ENCODE measurements around the gene NDOR1.
A peak's percentile ranks its signal among the peaks of the same experiment; 100 is the strongest.

Gene NDOR1

GRCh38 chr9:137201205-137201868 is 4.2 kb upstream of the NDOR1 start:
- peak overlapping the region; percentile 69 for H3K4me2 ChIP-seq (ENCODE audit: low read depth, low read length, poor library complexity, severe bottlenecking)
- peak overlapping the region; percentile 62 for H3K27ac ChIP-seq (ENCODE audit: low read depth, low read length)
- no peaks in the 10 kb centered on the region for H3K9me2 ChIP-seq (replicated peaks; ENCODE audit: insufficient read depth, low read length)
- peak overlapping the region; percentile 68 for H3K4me3 ChIP-seq (ENCODE audit: insufficient read depth, low read length, poor library complexity, severe bottlenecking)
- peaks cover 23% of the 10 kb centered on the region for H3K79me2 ChIP-seq (ENCODE audit: insufficient read depth, low read length)
- no peaks in the 10 kb centered on the region for H3K27me3 ChIP-seq (ENCODE audit: low read length)
- H3K9ac ChIP-seq (ENCODE audit: low read length), result peak overlapping the region; percentile 80
- H3F3A ChIP-seq (ENCODE audit: insufficient read depth), result peaks cover 12% of the 10 kb centered on the region
- H3K9me3 ChIP-seq (ENCODE audit: insufficient read depth, low read length), result no peaks in the 10 kb centered on the region
- no peak for TF ChIP-seq EZH2phosphoT487 (conservative IDR thresholded peaks at IDR 0.05; ENCODE audit: low read length)
- no peak for TF ChIP-seq CTCF (IDR thresholded peaks at IDR 0.05; ENCODE audit: insufficient read depth, low read length, poor library complexity, severe bottlenecking)
- no peak overlapping the region for H2AFZ ChIP-seq (ENCODE audit: low read depth, low read length, severe bottlenecking)
- H3K36me3 ChIP-seq (ENCODE audit: low read length), result no peaks in the 10 kb centered on the region
- no peaks in the 10 kb centered on the region for H4K20me1 ChIP-seq (ENCODE audit: low read depth, low read length)

GRCh38 chr9:137202966-137203365 is 2.5 kb upstream of the NDOR1 start:
- H2AFZ ChIP-seq (ENCODE audit: low read depth, low read length, severe bottlenecking), result no peak overlapping the region
- H3K36me3 ChIP-seq (ENCODE audit: low read length), result no peaks in the 10 kb centered on the region
- no peak overlapping the region for H3K4me3 ChIP-seq (ENCODE audit: insufficient read depth, low read length, poor library complexity, severe bottlenecking)
- no peaks in the 10 kb centered on the region for H3K27me3 ChIP-seq (ENCODE audit: low read length)
- H3K4me2 ChIP-seq (ENCODE audit: low read depth, low read length, poor library complexity, severe bottlenecking), result peak overlapping the region; percentile 32
- peaks cover 31% of the 10 kb centered on the region for H3K79me2 ChIP-seq (ENCODE audit: insufficient read depth, low read length)
- no peaks in the 10 kb centered on the region for H3K9me3 ChIP-seq (ENCODE audit: insufficient read depth, low read length)
- 0 out of 2 replicates have a peak overlapping the region, but pooled peaks have one; percentile 2 for H3K9ac ChIP-seq (ENCODE audit: low read length)
- peaks cover 12% of the 10 kb centered on the region for H3F3A ChIP-seq (ENCODE audit: insufficient read depth)
- TF ChIP-seq EZH2phosphoT487 (conservative IDR thresholded peaks at IDR 0.05; ENCODE audit: low read length) (no peak), CTCF (IDR thresholded peaks at IDR 0.05; ENCODE audit: insufficient read depth, low read length, poor library complexity, severe bottlenecking) (no peak)
- peak overlapping the region; percentile 8; the same call in 1 of the 2 replicates for H3K27ac ChIP-seq (ENCODE audit: low read depth, low read length)
- H3K9me2 ChIP-seq (replicated peaks; ENCODE audit: insufficient read depth, low read length), result no peaks in the 10 kb centered on the region
- no peaks in the 10 kb centered on the region for H4K20me1 ChIP-seq (ENCODE audit: low read depth, low read length)

DNA sequence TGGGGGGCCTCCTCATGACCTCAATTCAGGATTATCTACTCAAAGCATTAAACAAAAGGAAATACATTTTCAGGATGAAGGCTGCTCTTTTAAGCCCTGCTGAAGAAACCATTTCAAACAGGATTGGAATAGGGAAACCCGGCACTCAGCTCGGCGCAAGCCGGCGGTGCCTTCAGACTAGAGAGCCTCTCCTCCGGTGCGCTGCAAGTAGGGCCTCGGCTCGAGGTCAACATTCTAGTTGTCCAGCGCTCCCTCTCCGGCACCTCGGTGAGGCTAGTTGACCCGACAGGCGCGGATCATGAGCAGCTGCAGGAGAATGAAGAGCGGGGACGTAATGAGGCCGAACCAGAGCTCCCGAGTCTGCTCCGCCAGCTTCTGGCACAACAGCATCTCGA is 772 bp upstream of the NDOR1 start:
- peak overlapping the region; percentile 69 for H3K4me3 ChIP-seq (ENCODE audit: insufficient read depth, low read length, poor library complexity, severe bottlenecking)
- no peaks in the 10 kb centered on the region for H3K36me3 ChIP-seq (ENCODE audit: low read length)
- no peak overlapping the region for H2AFZ ChIP-seq (ENCODE audit: low read depth, low read length, severe bottlenecking)
- peak overlapping the region; percentile 99 for H3K9ac ChIP-seq (ENCODE audit: low read length)
- H3K9me2 ChIP-seq (replicated peaks; ENCODE audit: insufficient read depth, low read length), result no peaks in the 10 kb centered on the region
- H3K79me2 ChIP-seq (ENCODE audit: insufficient read depth, low read length), result peaks cover 31% of the 10 kb centered on the region
- no peaks in the 10 kb centered on the region for H3K9me3 ChIP-seq (ENCODE audit: insufficient read depth, low read length)
- H3F3A ChIP-seq (ENCODE audit: insufficient read depth), result peaks cover 12% of the 10 kb centered on the region
- H3K4me2 ChIP-seq (ENCODE audit: low read depth, low read length, poor library complexity, severe bottlenecking), result peak overlapping the region; percentile 78
- no peaks in the 10 kb centered on the region for H3K27me3 ChIP-seq (ENCODE audit: low read length)
- H3K27ac ChIP-seq (ENCODE audit: low read depth, low read length), result no peak overlapping the region
- no peaks in the 10 kb centered on the region for H4K20me1 ChIP-seq (ENCODE audit: low read depth, low read length)
- TF ChIP-seq CTCF (IDR thresholded peaks at IDR 0.05; ENCODE audit: insufficient read depth, low read length, poor library complexity, severe bottlenecking) (no peak), EZH2phosphoT487 (conservative IDR thresholded peaks at IDR 0.05; ENCODE audit: low read length) (no peak)

All from SU-DHL-6 (cell line).